Measurements from ENCODE around the gene SARS1. TPM values are rescaled to one million over a fixed set of nuclear protein-coding genes. Genes with fewer than 3 reads are reported as not detected.
"Not testable (repeated sequence)": the region's sequence is repeated elsewhere in the genome, so short reads cannot be mapped to it uniquely, and the experiment has no call there.

Gene SARS1
- polyA plus RNA-seq, 5 donors: 143 to 159 (median 145) TPM

DNA sequence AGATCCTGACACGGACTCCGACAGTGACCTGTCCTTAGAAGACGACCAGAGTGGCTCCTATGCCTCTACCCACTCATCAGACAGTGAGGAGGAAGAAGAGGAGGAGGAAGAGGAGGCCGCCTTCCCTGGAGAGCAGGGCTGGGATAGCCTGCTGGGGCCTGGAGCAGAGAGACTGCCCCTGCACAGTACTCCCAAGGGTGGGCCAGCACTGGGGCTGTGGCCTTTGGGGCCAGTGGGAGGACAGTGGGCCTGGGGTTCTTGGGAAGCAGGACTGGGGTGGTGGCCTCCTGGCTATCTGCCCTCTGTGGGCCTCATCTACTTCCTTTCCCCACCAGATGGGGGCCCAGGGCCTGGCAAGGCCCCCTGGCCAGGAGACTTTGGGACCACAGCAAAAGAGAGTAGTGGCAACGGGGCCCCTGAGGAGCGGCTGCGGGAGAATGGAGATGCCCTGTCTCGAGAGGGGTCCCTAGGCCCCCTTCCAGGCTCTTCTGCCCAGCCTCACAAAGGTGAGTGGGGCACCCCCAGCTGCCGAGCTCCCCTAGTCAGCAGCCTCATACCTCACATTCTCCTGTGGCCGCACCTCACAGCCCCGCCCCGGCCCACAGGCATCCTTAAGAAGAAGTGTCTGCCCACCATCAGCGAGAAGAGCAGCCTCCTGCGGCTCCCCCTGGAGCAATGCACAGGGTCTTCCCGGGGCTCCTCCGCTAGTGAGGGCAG, 59.3 kb downstream of the SARS1 start:
- no peak for DNase-seq

DNA sequence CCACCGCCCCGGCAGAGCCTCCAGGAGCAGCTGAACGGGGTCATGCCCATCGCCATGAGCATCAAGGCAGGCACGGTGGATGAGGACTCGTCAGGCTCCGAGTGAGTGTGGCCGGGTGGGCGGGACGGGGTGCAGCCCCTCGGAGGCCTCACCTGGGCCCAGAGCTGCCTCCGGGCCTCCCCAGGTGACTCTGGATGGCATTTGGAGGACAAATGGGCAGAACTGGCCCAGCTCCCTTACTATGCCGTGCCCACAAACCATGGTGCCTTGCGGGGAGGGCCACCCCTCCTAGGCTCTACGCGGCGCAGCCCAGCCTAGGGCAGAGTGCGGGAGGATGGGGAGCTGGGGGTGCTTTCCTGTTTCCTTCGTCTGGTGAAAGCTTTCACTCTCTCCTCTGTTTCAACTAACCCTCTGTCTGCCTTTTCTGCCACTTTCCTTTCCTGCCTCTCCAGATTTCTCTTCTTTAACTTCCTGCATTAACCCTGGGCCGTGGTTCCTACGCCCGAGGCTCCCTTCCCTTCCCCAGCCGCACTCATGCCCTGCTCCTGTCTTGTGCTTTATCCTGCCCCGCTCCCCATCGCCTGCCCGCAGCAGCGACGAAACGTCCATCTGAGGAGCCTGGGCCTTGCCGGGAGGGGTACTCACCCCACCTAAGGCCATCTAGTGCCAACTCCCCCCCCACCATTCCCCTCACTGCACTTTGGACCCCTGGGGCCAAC, 60.0 kb downstream of the SARS1 start:
- no peak for DNase-seq

DNA sequence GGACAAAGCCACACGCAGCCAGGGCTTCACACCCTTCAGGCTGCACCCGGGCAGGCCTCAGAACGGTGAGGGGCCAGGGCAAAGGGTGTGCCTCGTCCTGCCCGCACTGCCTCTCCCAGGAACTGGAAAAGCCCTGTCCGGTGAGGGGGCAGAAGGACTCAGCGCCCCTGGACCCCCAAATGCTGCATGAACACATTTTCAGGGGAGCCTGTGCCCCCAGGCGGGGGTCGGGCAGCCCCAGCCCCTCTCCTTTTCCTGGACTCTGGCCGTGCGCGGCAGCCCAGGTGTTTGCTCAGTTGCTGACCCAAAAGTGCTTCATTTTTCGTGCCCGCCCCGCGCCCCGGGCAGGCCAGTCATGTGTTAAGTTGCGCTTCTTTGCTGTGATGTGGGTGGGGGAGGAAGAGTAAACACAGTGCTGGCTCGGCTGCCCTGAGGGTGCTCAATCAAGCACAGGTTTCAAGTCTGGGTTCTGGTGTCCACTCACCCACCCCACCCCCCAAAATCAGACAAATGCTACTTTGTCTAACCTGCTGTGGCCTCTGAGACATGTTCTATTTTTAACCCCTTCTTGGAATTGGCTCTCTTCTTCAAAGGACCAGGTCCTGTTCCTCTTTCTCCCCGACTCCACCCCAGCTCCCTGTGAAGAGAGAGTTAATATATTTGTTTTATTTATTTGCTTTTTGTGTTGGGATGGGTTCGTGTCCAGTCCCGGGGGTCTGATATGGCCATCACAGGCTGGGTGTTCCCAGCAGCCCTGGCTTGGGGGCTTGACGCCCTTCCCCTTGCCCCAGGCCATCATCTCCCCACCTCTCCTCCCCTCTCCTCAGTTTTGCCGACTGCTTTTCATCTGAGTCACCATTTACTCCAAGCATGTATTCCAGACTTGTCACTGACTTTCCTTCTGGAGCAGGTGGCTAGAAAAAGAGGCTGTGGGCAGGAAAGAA, 61.1 kb downstream of the SARS1 start:
- DNase-seq: peak in 1 of 2 donors; percentile 67

DNA sequence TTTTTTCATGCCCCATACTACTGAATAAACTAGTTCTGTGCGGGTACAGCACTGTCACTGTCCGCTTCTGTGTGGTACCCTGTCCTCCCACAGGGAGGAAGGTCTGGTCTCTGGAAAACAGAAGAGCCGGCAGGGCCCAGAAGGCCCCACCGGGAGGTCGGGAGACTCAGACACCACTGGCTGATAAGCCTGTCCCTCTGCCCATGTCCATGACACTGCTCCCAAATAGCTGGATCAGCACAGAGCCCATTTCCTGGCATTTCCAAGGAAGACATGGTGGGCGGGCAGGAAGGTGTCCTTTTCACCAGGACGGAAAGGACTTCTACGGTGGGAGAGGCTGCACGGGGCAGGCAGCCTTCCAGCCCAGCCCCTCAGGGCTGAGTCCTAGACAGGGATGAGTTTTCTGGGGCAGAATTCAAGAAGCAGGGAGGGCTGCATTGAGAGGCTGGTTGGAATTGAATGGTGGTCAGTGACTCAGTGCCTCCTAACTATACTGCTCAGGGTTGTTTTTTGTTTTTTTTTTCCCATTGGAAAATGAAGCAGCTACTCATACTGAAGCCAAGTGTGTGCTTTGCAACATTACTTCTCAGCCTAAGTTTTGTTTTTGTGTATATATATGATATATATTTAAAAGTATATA, 62.1 kb downstream of the SARS1 start:
- no peak for DNase-seq

DNA sequence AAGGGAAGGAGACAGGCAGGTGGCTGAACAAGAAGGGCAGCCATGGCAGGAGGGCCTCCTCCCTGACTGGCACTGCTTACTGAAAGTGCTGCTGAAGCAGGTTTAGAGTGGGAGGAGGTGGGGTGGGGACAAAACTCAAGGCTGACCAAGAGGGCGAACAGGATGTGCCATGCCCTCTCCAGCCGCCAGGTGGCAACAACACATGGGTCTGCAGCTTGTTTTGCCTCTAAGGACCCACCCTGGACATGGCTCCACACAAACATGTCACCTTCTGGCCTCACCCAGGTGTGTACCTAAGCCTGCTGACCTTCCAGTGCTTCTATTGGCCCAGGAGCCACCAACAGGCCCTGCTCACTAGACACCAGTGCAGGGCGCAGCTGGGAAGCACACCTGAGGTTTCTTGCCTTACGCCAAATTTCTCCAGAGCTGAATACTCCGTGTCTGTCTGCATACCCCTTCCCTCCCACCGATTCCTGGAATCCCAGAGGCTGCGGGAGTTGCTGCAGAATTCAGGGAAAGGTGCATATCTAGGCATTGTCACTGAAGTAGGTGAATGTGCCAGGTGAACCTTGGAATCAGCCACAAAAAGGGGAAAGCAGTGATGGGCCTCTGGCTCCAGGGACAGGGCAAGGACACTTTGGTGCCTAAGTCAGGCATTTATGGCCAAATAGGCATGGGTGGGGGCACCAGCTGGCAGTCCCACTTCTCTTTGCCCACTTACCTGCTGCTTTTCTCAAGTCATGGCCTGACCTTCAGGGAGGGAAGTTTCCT, 63.9 kb downstream of the SARS1 start:
- peak; percentile 59 to 60 for DNase-seq

DNA sequence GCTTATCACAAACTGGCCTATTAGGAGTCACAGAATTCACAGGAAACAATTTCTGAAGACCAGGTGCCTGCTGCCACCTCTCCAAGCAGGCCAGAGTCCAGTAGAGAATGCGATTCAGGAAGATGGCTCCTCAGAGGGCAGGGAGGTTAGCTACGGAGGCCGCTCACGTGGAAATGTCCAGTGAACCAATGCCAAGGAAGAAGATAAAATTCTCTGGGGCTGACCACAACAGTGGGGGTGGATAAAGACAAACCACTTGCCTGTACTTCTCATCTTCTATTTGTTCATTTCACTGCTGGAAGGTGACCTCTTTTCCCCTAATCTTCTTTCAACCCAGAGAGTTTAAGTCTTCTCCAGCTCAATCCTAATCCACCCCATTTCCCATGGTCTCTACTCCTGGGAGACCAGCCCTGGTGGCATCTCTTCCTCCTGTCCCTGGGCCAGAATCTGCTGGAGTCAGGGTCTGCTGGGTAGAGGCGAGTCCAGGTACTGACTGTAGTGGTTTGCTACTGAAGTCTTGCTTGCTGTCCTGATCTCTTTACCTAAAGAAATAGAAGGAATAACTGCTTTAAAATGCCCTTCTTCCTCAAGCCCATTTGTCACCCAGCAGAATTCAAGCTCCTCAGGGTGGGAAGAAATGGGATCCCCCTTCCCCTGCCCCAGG, 66.0 kb downstream of the SARS1 start:
- DNase-seq: no peak

DNA sequence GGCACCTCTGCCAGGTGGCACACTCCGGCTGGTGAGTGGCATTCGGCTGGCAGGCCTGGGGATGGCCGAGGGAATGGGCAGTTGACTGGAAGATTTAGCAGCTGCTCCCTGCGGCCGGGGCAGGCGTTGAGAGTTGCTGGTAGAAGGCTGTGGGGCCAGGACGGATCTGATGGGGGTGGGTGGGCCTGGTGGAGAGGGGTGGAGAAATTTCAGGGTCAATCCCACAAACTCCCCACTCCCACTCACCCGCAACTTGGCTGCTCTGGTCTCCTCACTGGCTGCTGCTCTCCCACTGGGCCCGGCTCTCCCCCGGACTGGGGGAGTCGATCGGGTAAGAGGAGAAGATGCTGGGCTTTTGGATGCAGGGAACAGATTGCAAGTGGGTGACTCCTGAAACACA, 67.1 kb downstream of the SARS1 start:
- DNase-seq: no peak

DNA sequence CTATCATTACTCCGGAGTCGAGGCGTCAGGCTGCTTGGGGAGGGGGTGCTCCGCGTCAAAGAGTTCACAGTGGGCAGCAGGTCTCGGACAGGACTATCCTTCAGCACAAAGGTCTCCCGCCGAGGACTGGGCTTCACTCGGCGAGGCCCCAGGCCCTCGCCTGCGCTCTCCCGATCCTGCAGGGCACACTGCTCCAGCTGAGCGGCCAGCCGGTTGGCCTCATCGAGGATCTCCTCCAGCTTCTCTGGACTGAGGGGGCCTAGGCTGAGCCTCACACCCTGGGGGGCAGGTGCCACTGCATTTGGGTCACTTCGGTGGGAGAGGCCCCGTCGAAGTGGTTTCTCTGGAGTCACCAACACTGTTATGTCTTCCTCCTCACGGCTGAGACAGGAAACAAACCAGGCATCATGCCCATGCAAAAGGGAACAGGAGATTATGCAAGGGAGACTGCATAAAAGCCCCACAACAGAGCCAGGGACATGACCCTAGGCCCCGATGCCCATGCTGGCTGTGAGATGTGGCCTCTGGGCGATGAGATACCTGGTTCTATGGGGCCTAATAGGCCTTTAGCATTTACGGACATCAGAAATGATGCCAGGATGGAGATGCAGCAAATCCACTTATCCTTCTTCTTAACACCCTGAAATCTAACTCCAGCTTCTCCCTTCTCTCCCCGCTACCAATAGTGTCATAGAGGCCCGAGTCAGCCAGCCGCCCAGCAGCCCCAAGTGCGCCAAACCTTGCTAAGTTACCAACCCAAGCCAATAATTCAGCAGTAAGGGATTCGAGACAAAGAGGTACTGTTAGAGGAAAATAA, 68.2 kb downstream of the SARS1 start:
- DNase-seq: no peak

DNA sequence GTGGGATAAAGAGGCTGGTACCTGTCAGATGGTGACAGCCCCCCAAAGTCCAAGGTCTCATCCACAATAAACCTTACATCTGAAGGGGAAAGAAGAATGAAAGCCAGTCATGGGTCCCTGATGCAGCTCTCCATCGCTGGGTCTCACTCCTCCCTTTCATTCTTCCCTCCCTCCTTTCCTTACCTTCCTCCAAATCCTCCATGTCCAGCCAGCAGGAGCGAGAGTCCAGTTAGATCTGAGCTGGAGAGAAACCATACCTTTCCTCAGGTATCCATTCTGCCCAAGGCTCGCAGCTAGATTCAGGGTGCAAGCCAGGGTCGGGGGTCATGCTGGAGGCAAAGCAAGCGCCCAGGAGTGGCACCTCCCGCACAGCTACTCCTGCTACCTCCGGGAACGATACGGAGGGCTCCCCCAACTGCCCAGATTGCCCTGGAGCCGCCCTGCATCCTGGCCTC, 68.8 kb downstream of the SARS1 start:
- no peak for DNase-seq

DNA sequence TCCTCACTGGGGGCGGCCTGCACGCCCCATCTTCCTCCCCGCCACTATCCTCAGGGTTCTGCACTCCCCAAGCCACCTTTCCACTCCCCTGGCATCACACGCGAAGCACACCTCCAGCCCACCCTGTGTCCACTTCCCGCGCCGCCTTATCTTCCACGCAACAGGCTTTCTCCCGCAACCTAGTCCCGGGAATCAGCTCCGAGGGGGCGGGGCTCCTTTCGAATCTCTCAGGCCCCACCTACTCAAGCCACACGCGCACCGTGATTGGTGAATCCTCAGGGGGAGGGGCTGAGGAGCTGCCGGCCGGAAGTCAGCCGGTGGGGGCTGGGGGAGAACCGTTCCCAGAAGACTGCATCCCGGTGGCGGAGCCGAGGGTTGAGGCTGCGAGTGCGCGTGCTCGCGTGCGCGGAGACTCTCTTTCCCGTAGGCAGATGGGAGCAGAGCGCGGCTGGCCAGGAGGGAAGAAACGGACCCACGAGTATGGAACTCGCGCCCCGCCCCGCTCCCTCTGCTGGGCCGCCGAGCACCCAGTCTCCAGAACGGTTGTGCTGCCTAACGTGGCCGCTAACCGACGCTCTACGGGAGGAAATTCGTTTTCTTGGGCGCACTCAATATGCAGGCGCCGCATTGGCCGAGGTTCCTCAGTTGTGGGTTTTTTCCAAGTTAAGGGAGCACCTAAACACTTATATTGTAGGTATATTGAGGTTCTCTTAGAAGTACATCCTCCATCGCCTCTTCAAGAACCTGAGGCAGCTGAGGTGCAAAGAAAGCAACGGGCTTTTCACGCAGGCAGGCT, 69.4 kb downstream of the SARS1 start, which contains the start of gene PSRC1:
Gene PSRC1 (minus strand): TSS at position 194 of the 796 bp plus-strand sequence.
- DNase-seq: peak; percentile 95 to 96

DNA sequence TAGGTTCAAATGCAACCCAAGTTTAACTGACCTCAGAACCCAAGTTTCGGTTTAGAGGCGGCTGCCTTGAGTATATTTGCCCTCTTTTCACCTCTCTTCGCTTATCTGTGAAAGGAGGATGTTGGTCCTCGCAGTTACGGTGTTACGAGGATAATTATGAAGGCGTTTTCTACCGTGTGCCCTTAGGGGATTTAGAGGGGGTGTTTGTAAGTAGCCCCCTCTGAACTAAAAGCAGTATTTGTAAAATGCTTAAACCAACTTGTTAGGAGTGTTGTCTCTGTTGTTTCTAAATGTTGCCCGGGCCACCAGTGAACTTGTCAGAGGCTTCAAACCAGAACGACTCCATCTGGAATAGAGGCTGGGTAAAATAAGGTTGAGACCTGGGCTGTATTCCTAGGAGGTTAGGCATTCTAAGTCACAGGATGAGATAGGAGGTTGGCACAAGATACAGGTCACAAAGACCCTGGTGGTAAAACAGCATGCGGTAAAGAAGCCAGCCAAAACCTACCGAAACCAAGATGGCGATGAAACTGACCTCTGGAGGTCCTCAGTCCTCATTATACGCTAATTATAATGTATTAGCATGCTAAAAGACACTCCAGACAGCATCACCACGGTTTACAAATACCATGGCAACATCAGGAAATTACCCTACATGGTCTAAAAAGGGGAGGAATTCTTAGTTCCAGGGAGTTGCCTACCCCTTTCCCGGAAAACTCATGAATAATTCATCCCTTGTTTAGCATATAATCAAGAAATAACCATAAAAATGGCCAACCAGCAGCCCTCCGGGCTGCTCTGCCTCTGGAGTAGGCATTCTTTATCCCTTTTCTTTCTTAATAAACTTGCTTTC, 70.3 kb downstream of the SARS1 start:
- no peak for DNase-seq

DNA sequence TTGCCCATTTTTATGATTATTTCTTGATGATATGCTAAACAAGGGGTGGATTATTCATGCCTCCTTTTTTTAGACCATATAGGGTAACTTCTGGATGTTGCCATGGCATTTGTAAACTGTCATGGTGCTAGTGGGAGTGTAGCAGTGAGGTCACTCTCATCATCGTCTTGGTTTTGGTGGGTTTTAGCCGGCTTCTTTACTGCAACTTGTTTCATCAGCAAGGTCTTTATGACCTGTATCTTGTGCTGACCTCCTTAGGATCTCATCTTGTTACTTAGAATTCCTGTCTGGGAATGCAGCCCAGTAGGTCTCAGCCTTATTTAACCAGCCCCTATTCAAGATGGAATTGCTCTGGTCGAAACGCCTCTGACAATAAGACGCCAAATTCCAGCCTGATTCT, 73.0 kb downstream of the SARS1 start:
- not testable (repeated sequence) for DNase-seq

Other genes with a start within 250 kb of the SARS1 start
- gene WDR47, start 171.8 kb upstream of the SARS1 start, polyA plus RNA-seq (ENCODE audit: insufficient read depth in 1 of 5, insufficient read length in 5 of 5, low replicate concordance in 1 of 5): 10 to 100 TPM; 13.2 to 17.6 (median 16.0) TPM
- 10 to 100 TPM; 25.9 to 38.6 (median 33.9) TPM for gene TAF13, start 137.9 kb upstream of the SARS1 start, polyA plus RNA-seq (ENCODE audit: insufficient read depth in 1 of 5, insufficient read length in 5 of 5, low replicate concordance in 1 of 5)
- 10 to 100 TPM; 33.8 to 46.6 (median 42.9) TPM for gene TMEM167B, start 123.2 kb upstream of the SARS1 start, polyA plus RNA-seq (ENCODE audit: insufficient read depth in 1 of 5, insufficient read length in 5 of 5, low replicate concordance in 1 of 5)
- gene ELAPOR1, start 99.8 kb upstream of the SARS1 start, polyA plus RNA-seq (ENCODE audit: insufficient read depth in 1 of 5, insufficient read length in 5 of 5, low replicate concordance in 1 of 5): 10 to 100 TPM in 4 of 5 donors, 1 to 10 TPM in 1; 8.2 to 11.5 (median 10.5) TPM
- gene CELSR2, start 35.6 kb downstream of the SARS1 start, polyA plus RNA-seq (ENCODE audit: insufficient read depth in 1 of 5, insufficient read length in 5 of 5, low replicate concordance in 1 of 5): 10 to 100 TPM in 3 of 5 donors, 1 to 10 TPM in 2; 9.6 to 17.0 (median 13.5) TPM
- gene PSRC1, start 69.2 kb downstream of the SARS1 start, polyA plus RNA-seq (ENCODE audit: insufficient read depth in 1 of 5, insufficient read length in 5 of 5, low replicate concordance in 1 of 5): 10 to 100 TPM; 32.5 to 48.9 (median 39.3) TPM
- gene MYBPHL, start 93.1 kb downstream of the SARS1 start, polyA plus RNA-seq (ENCODE audit: insufficient read depth in 1 of 5, insufficient read length in 5 of 5, low replicate concordance in 1 of 5): under 1 TPM in 4 of 5 donors, not detected in 1; 0.14 to 0.39 (median 0.22) TPM
- 10 to 100 TPM; 34.0 to 51.2 (median 42.6) TPM for gene SORT1, start 184.0 kb downstream of the SARS1 start, polyA plus RNA-seq (ENCODE audit: insufficient read depth in 1 of 5, insufficient read length in 5 of 5, low replicate concordance in 1 of 5)
- gene PSMA5, start 212.5 kb downstream of the SARS1 start, polyA plus RNA-seq (ENCODE audit: insufficient read depth in 1 of 5, insufficient read length in 5 of 5, low replicate concordance in 1 of 5): 10 to 100 TPM; 74.2 to 99.6 (median 89.2) TPM